HG03520 (cell line): ENCODE measurements around the gene RNF175.

Experiments
- ATAC-seq: cut with Tn5 transposase; IDR thresholded peaks from one replicate; pipeline ENCODE4 v1.9.1; 2021; ENCODE audit warnings: mild to moderate bottlenecking, moderate library complexity; ENCODE audit not compliant: unreplicated experiment

The RNF175 gene

DNA sequence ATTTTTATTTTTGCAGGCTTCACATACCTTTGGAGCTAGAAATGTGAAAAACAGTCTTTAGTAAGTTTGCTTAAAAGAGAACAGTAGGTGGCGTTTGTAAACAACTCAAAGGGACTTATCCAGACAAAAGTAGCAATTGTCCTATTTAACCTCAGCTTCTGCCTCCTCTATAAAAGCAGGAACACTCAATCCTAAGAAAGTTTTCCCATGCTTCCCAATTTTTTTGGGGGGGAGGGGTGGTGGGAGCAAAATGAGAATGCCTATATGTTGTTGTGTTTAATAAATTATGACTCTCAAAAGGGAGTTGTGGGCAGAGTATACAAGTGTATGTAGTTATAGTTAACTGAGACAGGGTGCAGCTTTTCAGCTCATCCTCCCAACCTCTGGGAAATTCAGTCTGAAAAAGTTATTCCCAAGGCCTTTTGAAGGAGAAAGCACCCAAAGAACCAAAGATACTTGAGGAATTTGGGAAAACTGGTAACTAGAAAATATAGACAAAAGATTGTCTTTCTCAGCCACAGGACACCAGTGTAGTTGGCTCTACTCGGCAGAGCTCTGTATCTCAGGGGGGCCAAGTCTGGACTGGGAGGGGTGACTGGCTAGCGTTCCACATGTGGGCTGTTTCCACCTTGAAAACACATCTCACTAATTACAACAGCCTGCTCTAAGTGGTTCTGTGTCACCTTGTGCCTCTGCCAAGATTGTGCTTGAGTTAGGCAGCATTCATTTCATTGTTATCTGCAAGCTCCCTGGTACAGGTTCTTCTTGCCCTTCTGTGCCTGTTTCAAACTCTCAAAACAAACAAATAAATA lies 26.3 kb upstream of the RNF175 start:
- ATAC-seq = no peak

GRCh38 chr4:153784166-153784699 lies 24.4 kb upstream of the RNF175 start:
- ATAC-seq = no peak

DNA sequence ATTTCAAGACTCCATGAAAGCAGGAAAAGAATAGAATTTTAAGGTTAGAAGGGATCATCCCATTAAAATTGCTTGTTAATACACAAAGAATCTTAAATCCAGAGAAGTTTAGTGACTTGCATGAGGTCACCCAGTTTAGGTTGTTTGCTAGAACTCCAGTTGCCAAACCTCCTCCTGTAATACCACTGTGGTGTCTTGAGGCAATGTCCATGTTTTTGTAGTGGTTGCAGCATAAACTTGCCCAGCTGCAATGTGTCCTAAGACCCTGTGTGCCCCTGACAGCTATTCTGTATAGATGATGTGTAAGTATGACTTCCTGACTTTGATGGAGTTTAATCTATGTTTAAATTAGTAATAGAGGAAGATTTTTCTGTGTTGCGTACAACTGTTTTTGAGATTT lies 22.8 kb upstream of the RNF175 start:
- ATAC-seq = no peak

DNA sequence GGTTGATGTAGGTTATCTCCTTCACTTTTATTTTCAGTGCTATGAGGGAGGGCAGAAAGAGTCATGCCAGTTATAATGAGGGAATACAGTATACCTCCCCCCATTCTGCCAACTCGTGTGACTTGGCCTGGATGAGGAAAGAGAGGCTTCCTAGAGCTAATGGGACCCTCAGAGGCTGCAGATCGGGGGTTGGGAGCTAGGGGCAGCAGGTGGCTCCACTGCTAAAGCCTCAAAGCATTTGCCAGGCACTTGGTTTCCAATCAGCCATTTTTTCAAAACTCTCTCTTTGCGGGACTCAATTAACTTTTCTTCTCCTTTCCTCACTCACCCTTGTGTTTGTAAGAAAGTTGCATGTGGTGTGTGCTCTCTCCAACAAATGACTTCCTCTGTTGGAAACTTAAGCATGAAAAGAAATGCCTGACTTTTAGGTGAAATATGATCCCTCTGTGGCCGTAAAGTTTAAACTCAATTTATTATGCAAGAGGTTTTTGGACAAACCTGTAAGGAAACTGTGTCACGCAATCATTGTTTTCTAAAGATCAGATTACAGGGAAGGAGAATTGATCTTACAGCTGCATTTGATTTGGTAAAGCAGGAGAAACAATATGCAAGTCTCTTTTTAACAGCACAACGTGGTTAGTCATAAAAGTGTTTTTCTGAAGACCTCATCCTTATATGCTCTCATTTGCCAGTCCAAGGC lies 22.0 kb upstream of the RNF175 start:
- no peak for ATAC-seq

- no peak for ATAC-seq
Measured at GRCh38 chr4:153781280-153781679, 21.5 kb upstream of the RNF175 start.

DNA sequence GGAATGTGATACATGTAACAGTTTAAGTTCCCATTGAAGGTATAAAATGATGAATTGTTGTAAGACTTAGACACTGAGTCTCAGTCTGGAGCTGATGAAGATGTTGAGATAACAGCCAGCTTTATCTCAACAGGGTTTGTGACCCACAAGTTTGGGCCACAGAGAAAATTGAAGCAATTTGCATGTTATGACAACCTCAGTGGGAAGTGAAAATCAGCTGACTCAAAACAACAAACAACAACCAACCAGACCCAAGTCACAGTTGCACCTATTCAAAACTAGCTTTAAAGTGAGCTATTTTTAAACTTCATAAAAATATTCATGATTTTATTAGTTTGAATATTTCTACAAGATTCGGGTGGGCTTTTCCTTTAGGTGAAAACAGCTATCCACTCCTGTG lies 21.1 kb upstream of the RNF175 start:
- ATAC-seq = peak; percentile 86

- ATAC-seq = no peak
Measured at GRCh38 chr4:153780221-153780620, 20.4 kb upstream of the RNF175 start.

- no peak for ATAC-seq
Measured at GRCh38 chr4:153778383-153778782, 18.6 kb upstream of the RNF175 start.

- no peak for ATAC-seq
Measured at GRCh38 chr4:153777421-153777820, 17.6 kb upstream of the RNF175 start.

- no peak for ATAC-seq
Measured at GRCh38 chr4:153776601-153777000, 16.8 kb upstream of the RNF175 start.

- no peak for ATAC-seq
Measured at GRCh38 chr4:153773236-153773690, 13.4 kb upstream of the RNF175 start.

GRCh38 chr4:153771046-153771445 lies 11.2 kb upstream of the RNF175 start:
- no peak for ATAC-seq

GRCh38 chr4:153766758-153767157 lies 6.9 kb upstream of the RNF175 start:
- no peak for ATAC-seq

GRCh38 chr4:153765894-153766293 lies 6.1 kb upstream of the RNF175 start:
- no peak for ATAC-seq

DNA sequence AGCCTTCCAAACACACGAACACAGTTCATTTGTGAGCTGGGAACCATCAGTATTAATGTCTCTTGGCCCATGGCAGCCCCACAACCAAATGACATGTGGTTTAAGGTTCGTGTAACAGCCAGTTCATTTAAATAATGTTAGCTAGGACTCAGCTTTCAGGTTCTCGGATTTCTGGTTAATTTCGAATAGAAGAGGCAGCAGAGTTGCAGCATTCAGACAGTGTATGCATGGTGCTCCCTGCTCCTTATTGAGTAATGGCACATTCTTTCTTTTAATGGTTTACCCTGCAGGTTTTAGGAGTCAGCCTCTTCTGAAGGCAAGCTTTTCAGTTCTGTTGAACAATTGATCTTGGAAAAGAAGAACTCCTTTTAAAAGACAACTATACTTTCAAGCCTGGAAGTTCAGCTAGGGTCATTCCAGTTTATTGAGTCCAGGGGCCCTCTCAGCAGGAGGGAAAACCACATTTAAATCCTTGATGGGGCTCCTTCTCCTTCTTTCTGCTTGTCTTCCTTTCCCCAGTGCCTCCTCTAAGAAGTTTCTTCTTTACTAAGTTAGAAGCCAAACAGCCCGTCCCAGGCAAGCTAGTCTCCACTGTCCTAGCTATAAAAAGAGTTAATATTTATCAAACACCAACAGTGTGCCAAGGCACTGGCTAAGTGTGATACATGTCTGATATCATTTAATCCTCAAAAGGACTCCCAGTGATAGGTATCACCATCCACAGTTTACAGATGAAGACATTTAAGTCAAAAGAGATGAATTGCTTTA lies 5.0 kb upstream of the RNF175 start:
- no peak for ATAC-seq

DNA sequence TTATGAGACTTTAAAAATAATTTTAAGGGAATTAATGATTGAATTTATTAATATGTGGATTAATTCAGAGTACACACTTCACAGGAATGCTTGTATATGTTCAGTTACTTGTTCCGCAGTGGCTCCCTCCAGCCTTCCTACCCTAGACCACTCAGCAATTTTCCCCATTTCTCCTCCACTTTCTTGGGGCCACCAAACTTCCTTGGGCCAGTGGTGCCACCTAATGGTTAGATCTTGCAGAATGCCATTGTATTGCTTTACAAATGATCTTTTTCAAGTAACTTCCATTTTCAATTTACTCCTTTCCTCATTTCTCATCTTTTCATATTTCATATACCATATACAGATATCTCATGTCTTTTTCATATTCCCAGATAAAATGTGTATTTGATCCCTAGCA lies 3.6 kb upstream of the RNF175 start:
- ATAC-seq = no peak

- no peak for ATAC-seq
Measured at GRCh38 chr4:153758688-153759406, 977 bp downstream of the RNF175 start.

- ATAC-seq = no peak
Measured at GRCh38 chr4:153758136-153758535, 1.7 kb downstream of the RNF175 start.

DNA sequence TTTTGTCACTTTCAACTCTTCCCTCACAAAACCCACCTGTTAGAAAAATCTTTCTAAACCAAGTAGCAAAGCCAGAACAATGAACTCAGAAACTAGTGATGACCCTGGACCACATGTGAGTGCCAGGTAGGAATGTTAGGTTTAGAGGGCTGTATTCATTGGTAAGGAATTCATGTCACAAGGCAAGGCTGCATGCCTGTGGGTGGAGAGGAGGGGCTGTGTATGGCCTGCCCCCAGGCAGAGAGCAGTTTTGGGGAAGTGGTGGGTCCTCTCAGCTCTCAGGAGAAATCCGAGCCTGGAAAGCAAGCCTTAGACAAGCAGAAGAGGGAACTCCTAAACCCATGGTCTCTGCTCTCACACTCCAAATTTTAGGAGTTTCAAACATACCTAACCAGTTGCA lies 2.4 kb downstream of the RNF175 start:
- ATAC-seq = no peak

- no peak for ATAC-seq
Measured at GRCh38 chr4:153755186-153755585, 4.6 kb downstream of the RNF175 start.
